SKM-1 treated with dmso at 0.1 percent for 144 hours (cell line): ENCODE results near the gene RSRC1.
"Not testable (repeated sequence)": the region's sequence is repeated elsewhere in the genome, so short reads cannot be mapped to it uniquely, and the experiment has no call there.

ENCODE experiments used
- DNase-seq: peaks from one replicate; lab custom pipeline; 2025; ENCODE audit not compliant: unreplicated experiment; lab: John Stamatoyannopoulos, UW

RSRC1 gene

DNA sequence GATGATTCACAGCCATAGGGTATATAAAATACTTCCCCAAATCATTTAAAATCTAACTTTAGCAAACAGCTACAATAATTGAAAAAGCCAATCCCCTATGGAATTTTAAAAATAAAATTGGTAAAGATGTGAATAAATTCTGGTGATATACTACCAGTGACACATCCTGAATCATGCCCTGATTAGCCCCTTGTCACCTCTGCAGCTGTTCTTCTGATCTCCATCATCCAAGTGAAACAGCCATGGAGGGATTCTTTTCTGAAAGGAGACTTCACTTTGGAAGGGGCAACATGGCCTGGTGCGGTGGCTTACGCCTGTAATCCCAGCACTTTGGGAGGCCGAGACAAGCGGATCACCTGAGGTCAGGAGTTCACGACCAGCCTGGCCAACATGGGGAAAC, 345.5 kb downstream of the RSRC1 start:
- DNase-seq = no peak

DNA sequence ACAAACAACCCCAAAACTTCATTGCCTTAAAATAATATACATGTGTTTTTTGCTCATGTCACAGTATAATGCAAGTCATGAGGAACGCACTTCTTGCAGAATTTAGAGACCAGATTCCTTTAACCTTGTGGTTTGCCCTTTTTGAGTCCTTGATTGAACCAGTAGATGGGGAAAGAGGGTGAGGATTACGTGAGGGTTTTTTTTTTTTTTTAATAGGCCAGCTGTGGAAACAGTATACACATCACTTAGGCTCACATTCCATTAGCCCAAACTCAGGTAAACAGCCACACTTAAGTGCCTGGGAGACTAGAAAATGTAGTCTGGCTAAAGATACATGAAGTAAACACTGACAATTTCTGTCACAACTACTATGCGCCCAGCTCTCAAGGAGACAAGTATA, 346.2 kb downstream of the RSRC1 start:
- no peak for DNase-seq

DNA sequence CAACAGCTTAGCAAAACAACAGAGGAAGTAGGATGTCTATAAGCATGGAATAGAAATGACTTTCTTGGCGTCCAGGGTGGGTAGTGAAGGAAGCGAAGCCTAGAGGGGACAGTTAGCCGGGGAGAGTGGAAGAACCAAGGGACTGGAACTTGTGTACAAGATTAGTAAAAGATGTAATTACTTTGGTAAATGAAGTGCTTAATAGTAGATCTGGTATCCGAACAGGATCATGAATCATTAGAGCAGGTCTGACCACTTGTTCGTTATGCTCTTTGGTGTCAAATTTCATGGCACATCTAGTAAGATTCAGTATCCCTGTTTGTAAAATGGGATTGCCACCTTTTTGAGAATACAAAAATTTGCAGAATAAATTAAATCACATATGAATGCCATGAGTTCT, 348.6 kb downstream of the RSRC1 start:
- no peak for DNase-seq

DNA sequence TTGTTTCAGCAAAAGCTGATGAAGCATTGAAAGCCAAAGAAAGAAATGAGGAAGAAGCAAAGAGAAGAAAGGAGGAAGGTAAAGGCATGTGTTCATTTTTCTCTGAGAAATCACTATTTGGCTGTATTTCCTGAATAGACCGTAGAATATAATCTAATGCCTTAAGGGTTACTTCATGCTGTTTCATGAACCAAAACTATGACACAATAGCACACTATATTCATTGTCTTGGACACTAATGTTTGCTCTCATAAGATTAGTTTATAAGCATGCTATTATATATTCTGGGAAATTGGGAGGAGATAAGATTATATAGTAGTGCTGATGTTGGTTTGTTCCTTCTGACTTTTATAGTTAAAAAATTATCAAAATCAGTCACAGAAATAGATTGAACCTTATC, 351.0 kb downstream of the RSRC1 start:
- no peak for DNase-seq

DNA sequence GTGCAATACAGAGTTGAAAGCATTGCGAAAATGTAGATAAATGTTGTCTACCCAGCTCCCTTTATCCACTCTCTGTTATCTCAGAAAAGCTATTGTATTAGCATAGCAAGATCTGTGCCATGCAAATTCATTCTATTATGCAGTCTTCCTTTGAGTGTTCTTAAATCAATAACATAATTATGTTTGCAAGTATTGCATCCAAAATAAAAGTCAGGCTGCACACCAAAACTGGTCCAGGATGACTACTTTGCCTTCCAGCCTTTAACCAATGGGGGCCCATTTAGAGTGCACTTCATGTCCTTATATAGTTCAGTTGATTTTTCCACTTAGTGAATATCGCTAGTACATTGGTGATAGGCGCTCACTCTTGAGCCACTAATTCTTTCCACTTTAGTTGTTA, 353.7 kb downstream of the RSRC1 start:
- DNase-seq = no peak

DNA sequence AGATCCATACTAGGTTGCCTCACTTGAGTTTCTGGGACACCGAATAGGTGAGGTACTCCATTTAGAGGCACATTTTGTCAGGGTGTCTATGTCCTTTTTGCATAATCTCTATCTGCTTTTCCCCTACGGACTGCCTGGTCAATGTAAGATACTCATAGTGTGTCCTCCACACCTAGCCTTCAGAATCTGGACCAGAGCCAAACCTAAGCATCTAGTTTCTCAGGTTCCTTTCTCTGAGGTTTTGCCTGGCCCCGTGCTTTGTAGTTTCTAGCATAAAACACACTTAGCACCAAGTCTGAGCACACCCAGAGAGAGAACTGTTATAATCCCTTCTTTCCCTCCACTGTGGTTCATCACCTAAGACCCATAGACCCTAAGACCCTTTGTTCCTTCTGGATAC, 355.2 kb downstream of the RSRC1 start:
- no peak for DNase-seq

DNA sequence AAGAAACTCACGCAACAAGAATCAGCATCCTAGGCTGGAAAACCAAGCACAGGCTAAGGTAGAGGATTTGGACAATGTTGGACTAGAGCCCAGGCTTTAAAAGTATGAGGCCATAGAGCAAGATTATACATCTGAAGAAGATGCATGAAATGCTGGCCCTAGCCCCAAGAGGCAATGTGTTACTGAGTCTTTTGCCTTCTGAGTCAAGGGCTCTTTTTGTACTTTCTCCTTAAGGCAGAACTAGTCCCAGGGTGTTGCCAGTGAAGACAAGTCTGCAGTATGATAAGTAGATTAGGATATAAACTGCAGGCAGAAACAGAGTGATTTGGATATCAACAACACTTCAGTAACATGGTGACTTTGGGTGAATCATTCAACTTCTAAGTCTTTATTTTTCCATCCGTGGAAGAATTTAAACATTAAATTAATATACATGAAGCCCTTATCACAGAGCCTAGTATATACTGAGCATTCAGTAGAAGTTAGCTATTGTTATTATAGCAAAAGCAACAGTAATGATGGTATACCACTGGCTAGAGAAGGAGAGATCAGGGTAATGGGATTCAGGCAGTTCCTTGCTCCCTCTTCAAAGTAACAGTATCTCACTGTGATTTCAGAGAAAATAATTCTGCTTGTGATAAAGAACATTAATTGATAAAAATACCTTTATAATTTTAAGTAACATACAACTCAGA, 361.2 kb downstream of the RSRC1 start:
- no peak for DNase-seq

DNA sequence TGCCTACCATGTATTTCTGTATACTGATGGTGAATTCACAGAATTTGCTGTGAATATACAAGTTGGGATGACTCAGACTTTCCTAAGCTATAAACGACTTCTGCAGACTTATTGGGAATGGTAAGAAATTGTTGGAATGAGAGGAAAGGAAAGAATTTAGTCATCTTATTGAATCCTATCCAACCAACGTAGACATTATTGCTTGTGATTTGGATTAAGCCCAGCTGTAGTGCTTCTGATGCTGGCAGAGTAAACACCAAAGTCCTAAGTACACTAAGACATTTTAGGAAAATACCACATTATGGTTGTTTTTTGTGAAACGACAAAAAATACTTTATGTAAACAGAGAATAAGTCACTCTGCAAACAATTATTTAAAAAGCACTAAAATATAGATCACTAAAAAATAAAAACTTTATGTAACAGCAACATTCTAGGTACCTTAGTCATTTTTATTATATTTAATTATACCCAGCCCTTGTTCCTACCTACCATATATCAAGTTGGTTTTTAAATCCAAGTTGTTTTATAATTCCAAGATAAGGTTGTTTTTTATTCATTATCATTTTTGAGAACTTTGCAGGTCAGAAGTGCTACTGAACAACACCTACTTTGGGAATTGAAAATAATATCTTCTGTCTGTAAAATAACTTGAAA, 361.9 kb downstream of the RSRC1 start:
- no peak for DNase-seq

DNA sequence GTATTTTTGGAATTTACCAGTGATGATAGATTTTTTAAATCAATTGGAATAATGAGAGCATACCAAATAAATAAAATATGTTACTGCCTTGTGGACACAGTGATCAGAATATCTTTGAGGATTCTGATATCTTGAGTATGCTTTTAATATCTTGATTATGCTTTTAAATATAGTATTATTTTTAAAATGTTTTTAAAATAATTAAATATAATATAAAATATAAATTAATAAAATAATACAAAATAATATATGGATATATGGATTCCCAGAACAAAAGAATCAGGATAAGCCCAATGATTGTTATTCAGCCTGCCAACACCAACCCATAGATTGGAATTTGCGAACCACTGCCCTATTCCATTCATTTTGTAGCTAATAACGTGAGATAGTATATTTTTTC, 369.2 kb downstream of the RSRC1 start:
- no peak for DNase-seq

DNA sequence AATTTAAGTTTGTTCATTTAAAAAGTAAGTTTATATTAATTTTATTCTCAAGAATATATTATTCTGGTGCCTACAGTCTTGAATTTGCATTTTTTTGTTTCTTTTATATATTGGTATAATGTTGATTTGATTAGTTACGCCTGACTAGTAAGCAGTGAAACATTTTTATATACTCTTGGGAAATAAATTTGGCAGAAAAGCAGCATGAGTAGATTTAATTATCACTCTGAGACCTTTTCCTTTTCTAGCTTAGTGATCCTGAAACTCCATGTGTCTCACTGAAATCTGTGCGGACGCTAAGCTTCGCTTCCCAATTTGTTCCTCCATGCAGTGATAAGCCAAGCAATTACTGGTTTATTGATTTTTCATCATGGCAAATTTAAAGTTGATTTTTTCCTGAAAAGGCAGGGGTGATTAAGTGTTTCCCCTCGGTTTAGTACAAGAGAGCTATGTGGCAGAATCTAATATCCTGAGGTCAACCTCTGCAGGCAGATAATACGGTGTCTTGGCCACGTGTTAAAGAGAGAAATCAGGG, 373.9 kb downstream of the RSRC1 start:
- no peak for DNase-seq

DNA sequence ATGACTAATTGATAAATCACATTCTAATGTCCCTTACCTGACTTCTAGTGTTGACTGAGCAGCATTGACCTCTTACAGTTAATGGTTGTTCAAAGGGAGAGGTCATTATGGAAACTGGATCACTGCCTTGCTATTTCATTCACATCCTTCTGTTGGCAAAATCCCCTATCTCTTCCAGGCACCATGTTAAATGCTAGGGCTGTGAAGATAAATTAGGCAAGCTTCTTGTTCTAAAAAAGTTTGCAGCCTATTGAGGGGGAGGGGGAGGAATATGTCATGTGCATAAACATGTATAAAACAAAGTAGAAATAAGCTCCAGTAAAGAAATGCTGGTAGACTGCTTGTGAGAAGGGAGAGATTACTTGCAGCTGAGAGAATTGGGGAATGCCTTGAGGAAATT, 376.3 kb downstream of the RSRC1 start:
- no peak for DNase-seq

DNA sequence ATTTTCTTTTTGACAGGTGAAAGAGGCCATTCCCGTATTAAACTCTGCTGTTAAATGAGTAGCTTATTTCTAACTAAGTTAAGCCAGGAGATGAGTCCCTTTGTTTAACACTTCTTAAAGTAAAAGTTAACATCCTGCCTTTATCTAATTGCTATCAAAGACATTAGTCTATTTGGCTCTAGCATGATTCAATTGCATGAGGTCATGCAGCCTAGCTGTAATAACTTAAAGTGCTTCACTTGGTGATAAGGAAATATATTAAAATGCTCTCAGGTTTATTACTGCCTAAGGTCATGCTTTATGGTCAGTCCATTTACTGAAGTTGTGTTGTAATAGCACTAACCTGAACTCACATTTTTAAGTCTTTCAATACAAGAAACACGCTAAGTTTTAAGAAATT, 378.8 kb downstream of the RSRC1 start:
- DNase-seq = no peak

DNA sequence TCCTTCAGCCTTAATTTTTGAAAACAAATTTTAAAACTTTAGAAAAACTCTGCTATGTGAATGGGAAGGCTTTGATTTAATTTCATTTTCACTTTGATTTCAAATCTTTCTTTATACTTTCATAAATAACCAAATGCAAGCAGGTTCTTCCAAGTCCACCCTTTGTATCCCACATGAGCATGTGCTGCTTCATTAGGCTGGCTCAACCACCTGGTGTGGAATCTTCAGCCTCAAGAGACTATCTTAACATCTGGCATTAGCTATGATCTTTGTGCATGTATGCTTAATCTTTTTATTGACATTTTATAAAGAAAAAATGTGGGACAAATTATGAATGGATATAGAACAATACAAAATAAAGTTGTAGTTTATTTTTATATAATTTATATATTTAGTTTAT, 379.3 kb downstream of the RSRC1 start:
- DNase-seq = no peak

DNA sequence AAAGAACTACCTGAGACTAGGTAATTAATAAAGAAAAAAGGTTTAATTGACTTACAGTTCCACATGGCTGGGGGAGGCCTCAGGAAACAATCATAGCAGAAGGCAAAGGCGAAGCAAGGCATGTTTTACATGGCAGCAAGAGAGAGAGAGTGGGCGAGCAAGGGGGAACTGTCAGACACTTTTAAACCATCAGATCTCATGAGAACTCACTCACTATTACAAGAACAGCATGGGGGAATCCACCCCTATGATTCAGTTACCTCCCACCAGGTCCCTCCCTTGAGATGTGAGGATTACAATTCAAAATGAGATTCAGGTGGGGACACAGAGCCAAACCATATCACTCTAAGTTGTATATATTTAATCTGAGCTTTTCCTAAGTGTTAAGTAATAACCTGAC, 382.1 kb downstream of the RSRC1 start:
- no peak for DNase-seq

DNA sequence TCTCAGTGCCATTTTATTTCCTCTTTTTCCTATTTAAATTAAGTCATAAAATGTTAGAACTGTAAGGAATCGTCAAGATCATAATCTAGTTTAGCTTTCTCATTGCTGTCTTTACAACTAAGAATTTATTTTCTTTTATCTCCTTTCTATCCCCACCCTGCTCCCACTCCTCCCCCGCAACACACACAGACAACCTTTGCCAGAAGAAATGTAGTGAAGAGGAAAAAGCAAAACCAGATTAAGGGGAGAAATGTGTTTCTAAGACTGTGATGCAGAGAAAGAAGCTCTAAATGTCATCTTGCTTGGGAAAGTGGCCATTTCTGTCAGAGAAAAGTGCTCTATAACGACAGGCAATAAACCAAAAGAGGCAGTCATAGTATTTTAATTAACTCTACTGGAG, 382.8 kb downstream of the RSRC1 start:
- no peak for DNase-seq

DNA sequence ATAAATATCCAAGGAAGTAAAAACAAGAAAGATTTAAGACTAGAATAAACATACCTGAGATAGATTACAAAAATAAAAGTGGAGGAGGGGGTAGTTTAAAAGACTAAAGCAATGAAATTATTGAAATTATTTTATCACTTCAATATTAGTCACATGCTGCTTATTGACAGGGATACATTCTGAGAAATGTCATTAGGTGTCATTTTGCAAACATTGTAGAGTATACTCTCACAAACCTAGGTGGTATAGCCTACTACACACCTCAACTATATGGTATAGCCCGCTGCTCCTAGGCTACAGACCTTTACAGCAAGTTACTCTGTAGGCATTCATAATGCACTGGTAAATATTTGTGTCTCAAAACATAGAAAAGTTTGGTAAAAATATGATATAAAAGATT, 384.0 kb downstream of the RSRC1 start:
- DNase-seq = no peak

DNA sequence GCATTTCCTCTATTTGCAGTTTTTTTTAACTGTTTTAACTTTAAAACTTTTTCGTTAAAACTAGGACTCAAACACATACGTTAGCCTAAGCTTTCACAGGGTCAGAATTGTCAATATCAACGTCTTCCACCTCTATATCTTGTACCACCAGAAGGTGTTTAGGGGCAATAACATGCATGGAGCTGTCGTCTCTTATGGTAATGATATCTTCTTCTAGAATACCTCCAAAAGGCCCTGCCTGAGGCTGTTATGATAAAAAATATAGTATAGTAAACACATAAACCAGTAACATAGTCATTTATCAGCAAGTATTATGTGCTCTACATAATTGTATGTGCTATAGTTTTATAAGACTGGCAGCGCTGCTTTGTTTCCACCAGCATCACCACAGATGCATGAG, 384.8 kb downstream of the RSRC1 start:
- no peak for DNase-seq

DNA sequence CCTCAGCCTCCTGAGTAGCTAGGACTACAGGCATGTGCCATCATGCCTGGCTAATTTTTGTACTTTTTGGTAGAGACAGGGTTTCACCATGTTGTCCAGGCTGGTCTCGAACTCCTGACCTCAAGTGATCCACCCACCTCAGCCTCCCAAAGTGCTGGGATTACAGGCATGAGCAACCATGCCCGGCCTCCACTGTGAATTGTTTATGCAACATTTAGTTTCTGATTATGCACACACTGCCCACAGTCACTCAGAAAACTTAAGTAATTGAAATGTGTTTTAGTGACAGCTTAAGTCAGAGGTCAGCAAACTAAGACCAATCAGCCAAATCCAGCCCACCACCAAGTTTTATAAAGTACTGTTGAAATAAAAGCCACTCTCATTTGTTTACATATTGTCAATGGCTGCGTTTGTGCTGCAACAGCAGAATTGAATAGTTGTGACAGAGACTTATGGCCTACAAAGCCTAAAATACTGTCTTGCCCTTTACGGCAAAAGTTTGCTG, 385.6 kb downstream of the RSRC1 start:
- not testable (repeated sequence) for DNase-seq

DNA sequence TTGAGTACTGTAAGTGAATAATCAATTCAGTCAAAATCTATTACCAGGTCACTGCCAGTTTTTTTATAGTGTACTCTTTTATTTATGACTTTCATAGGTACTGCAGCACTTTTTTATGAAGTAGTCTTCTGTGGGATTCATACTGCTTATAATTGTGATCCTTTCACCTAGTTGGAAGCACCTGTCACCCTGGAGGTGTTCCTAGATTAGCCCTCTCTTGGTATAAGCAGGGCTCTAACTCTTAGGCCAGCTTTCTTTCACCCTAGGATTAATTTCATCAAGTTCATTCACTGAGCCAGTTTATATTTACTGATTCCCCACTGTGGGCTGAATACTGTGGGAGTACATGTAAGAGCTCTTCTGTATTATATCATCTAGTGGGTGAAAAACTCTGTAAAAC, 395.2 kb downstream of the RSRC1 start:
- DNase-seq = no peak

DNA sequence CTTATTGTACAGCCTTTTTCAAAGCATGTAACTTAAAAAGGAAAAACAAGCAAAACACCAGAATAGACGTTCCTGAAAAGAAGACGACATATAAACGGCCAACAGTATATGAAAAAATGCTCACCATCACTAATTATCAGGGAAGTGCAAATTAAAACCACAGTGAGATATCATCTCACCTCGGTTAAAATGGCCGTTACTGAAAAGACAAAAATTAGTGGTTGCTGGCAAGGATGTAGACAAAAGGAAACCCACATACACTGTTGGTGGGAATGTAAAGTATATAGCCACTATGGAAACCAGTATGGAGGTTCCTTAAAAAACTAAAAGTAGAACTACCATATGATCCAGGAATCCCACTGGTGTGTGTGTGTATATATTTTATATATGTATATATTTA, 396.6 kb downstream of the RSRC1 start:
- DNase-seq = no peak

DNA sequence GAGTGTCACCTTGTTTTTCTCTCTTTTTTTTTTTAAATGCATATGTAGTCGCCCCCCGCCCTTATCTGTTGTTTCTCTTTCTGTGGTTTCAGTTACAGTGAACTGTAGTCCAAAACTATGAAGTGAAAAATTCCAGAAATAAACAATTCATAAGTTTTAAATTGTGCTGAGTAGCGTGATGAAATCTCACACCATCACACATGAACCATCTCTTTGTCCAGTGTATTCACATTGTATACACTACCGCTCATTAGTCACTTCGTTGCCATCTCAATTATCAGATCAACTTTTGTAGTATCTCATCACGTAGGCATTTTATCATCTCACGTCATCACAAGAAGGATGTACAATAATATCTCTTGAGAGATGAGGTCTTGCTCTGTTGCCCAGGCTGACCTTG, 398.6 kb downstream of the RSRC1 start:
- no peak for DNase-seq

DNA sequence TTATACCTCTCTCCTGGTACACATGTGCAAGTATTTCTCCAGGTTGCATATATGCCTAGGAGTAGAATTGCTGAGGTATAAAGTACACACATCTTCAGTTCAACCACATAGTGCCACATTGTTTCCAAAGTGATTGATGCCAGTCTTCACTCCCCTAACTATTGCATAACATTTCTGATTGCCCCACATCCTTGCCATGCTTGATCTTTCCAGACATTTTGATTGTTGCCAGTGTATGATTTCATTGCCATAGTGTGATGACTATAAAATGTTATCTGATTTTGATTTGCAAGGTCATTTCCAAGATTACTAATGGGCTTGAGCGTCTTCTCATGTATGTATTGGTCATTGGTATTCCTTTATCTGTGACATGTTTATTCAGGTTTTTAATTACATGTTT, 400.0 kb downstream of the RSRC1 start:
- DNase-seq = no peak

DNA sequence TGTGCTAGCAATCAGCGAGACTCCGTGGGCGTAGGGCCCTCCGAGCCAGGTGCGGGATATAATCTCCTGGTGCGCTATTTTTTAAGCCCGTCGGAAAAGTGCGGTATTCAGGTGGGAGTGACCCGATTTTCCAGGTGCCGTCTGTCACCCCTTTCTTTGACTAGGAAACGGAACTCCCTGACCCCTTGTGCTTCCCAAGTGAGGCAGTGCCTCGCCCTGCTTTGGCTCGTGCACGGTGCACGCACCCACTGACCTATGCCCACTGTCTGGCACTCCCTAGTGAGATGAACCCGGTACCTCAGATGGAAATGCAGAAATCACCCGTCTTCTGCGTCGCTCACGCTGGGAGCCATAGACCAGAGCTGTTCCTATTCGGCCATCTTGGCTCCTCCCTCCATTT, 406.8 kb downstream of the RSRC1 start:
- DNase-seq = not testable (repeated sequence)
